Breast epithelium (tissue), 3 donors: ENCODE measurements around the gene MALAT1.

ENCODE experiments used
- CTCF ChIP-seq, 3 donors: fragments of 450-650 bp; IDR thresholded peaks; one replicate each; pipeline ENCODE4 v1.5.1; 2016 to 2017; ENCODE audit warnings: antibody characterized with exemption in 3 of 3, mild to moderate bottlenecking in 3 of 3, moderate library complexity in 3 of 3
- POLR2A ChIP-seq: fragments of 450-650 bp; IDR thresholded peaks from one replicate; pipeline ENCODE4 v1.6.1; 2016; ENCODE audit warnings: antibody characterized with exemption, mild to moderate bottlenecking, moderate library complexity
- POLR2AphosphoS5 ChIP-seq, 3 donors: sonication (generic); formaldehyde crosslinking; IDR thresholded peaks; one replicate each; pipeline ENCODE4 v1.6.1; 2017; ENCODE audit warnings: antibody characterized with exemption in 3 of 3

DNA sequence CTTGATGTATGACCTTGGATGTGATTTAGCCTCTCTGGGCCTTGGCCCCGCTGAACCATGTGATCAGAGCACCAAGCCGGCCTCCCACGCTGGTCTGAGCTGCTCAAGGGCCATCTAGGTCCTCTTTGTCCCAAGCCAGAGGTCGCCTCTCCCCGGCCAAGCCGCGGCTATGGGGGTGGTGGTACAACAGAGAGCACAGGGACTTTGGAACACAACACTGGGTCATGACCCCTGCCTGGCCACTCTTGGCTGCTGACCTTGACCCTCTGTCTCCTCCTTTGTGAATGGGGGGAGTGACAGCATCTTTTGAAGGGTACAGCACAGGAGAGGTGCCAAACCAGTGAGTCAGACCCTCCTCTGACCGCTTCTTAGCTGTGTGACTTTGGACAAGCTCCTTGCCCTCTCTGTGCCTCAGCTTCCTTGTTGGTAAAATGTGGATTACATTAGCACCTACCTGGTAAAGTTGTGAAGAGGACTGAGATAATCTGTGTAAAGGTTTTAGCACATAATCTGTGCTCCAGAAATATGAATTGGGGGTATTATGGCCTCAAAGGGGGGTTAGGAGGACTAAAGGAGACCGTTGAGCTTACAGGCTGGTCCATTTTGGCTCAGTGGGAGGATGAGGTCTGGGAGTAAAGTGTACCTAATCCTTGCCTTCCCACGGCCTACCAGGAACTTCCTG lies 30.8 kb downstream of the MALAT1 start:
- TF ChIP-seq CTCF (IDR thresholded peaks at IDR 0.05) (no peak), POLR2AphosphoS5 (IDR thresholded peaks at IDR 0.05) (no peak), POLR2A (no peak)
